Endothelial cell of umbilical vein (primary cell): ENCODE results near the gene ALPK1. TPM values are rescaled to one million over a fixed set of nuclear protein-coding genes. Genes with fewer than 3 reads are reported as not detected.
"Not testable (repeated sequence)": the region's sequence is repeated elsewhere in the genome, so short reads cannot be mapped to it uniquely, and the experiment has no call there.

Experiments used
- BruUV-seq: library from RNA; stranded (reverse); fragments of 400-500 nt; replicated peaks from 2 replicates; lab custom pipeline; 2021; lab: Mats Ljungman, UMichigan
- CTCF ChIA-PET: fragments of 300-600, 350-600 bp; sonication (Branson Sonifier 250); formaldehyde crosslinking; loops from one replicate; lab custom pipeline; 2021; ENCODE audit warnings: antibody characterized with exemption, inconsistent platforms; lab: Charles Lee
- POLR2A ChIA-PET: fragments of 300-600, 350-600 bp; sonication (Branson Sonifier 250); formaldehyde crosslinking; loops from one replicate; lab custom pipeline; 2021; ENCODE audit warnings: antibody characterized with exemption, inconsistent platforms; lab: Charles Lee
- DNase-seq: peaks from one replicate; pipeline ENCODE4 v3.0.0-alpha.2; 2011; ENCODE audit warnings: low read depth, low spot score
- FAIRE-seq: peaks from 2 replicates; lab custom pipeline; 2011; peaks lifted over from hg19 to GRCh38; lab: Jason Lieb, UNC
- H2AFZ ChIP-seq: 2 replicates; pipeline ENCODE4 v1.6.0; 2012; ENCODE audit warnings: low read depth, low read length, control low read depth, inconsistent platforms
- H3K27ac ChIP-seq: 2 replicates; pipeline ENCODE4 v1.5.1; 2011; ENCODE audit warnings: low read depth, mild to moderate bottlenecking, control low read depth, low read length, moderate library complexity; ENCODE audit not compliant: insufficient read depth
- H3K27me3 ChIP-seq, 2 experiments: 2 replicates each; pipeline versions ENCODE4 v1.6.0 to v1.6.1; 2011; ENCODE audit warnings: low read length in 2 of 2, mixed read lengths in 1 of 2; ENCODE audit not compliant: control insufficient read depth in 2 of 2, insufficient read depth in 2 of 2
- H3K36me3 ChIP-seq, 2 experiments: 2 replicates in 1 of 2; 3 replicates in 1 of 2; pipeline ENCODE4 v1.5.1; 2011; ENCODE audit warnings: low read length in 2 of 2, mild to moderate bottlenecking in 1 of 2, moderate library complexity in 1 of 2; ENCODE audit not compliant: control insufficient read depth in 2 of 2, insufficient read depth in 2 of 2; ENCODE audit errors: extremely low read depth in 1 of 2
- H3K4me1 ChIP-seq: 3 replicates; pipeline ENCODE4 v1.5.1; 2011; ENCODE audit warnings: mild to moderate bottlenecking, low read length; ENCODE audit not compliant: control insufficient read depth, insufficient read depth; ENCODE audit errors: extremely low read depth
- H3K4me2 ChIP-seq: 2 replicates; pipeline ENCODE4 v1.6.1; 2011; ENCODE audit warnings: low read length, control low read depth, mixed read lengths; ENCODE audit not compliant: insufficient read depth
- H3K4me3 ChIP-seq, 3 experiments: fragments of 200-600 bp in 1 of 3; sonication (generic), shearing (Covaris generic) in 1 of 3; replicated peaks in 1 of 3; 2 replicates each; pipeline ENCODE4 v1.5.1; 2011 to 2016; ENCODE audit warnings: control low read depth in 3 of 3, low read length in 3 of 3, mild to moderate bottlenecking in 2 of 3, inconsistent platforms in 1 of 3, low read depth in 1 of 3, moderate library complexity in 1 of 3; ENCODE audit not compliant: insufficient read depth in 1 of 3
- H3K79me2 ChIP-seq: 2 replicates; pipeline ENCODE4 v1.6.0; 2012; ENCODE audit warnings: low read length, inconsistent platforms; ENCODE audit not compliant: control insufficient read depth, insufficient read depth
- H3K9ac ChIP-seq: replicated peaks from 2 replicates; pipeline ENCODE3; 2011; ENCODE audit warnings: low read length, control low read depth; ENCODE audit not compliant: insufficient read depth; ENCODE audit errors: extremely low read depth
- H3K9me1 ChIP-seq: replicated peaks from 3 replicates; pipeline ENCODE4 v1.6.0; 2011; ENCODE audit warnings: mild to moderate bottlenecking, low read length; ENCODE audit not compliant: control insufficient read depth, insufficient read depth; ENCODE audit errors: extremely low read depth
- H3K9me3 ChIP-seq: replicated peaks from 2 replicates; pipeline ENCODE4 v1.5.1; 2012; ENCODE audit warnings: low read length, inconsistent platforms; ENCODE audit not compliant: control insufficient read depth, insufficient read depth
- H4K20me1 ChIP-seq: replicated peaks from 2 replicates; pipeline ENCODE3; 2011; ENCODE audit warnings: mild to moderate bottlenecking, low read length; ENCODE audit not compliant: control insufficient read depth, insufficient read depth; ENCODE audit errors: extremely low read depth
- EZH2 ChIP-seq: IDR thresholded peaks from 2 replicates; pipeline ENCODE4 v1.6.1; 2012; ENCODE audit warnings: borderline replicate concordance, low read depth, mild to moderate bottlenecking, moderate library complexity, low read length, inconsistent platforms; ENCODE audit not compliant: severe bottlenecking
- FOS ChIP-seq: IDR thresholded peaks from 2 replicates; pipeline ENCODE4 v1.6.1; 2011; ENCODE audit warnings: mild to moderate bottlenecking, low read length, moderate library complexity, borderline replicate concordance; ENCODE audit not compliant: insufficient read depth
- GATA2 ChIP-seq: IDR thresholded peaks from 2 replicates; pipeline ENCODE4 v1.7.0; 2011; ENCODE audit warnings: low read depth, mild to moderate bottlenecking, moderate library complexity, mixed read lengths, low read length; ENCODE audit not compliant: insufficient read length, insufficient read depth
- JUN ChIP-seq: IDR thresholded peaks from 2 replicates; pipeline ENCODE4 v1.6.1; 2011; ENCODE audit warnings: borderline replicate concordance, low read depth; ENCODE audit not compliant: insufficient read length, insufficient read depth
- MAX ChIP-seq: IDR thresholded peaks from 2 replicates; pipeline ENCODE4 v1.6.1; 2011; ENCODE audit not compliant: insufficient read depth, insufficient read length
- MYC ChIP-seq: IDR thresholded peaks from one replicate; pipeline ENCODE4 v1.6.1; 2011; ENCODE audit warnings: mild to moderate bottlenecking, low read depth, low read length
- POLR2A ChIP-seq: IDR thresholded peaks from 2 replicates; pipeline ENCODE4 v1.6.1; 2012; ENCODE audit warnings: low read depth, mild to moderate bottlenecking, control low read depth, low read length
- POLR2AphosphoS5 ChIP-seq: IDR thresholded peaks from 2 replicates; pipeline ENCODE4 v1.6.1; 2012; ENCODE audit warnings: low read depth, mild to moderate bottlenecking, control low read depth, low read length, moderate library complexity; ENCODE audit not compliant: insufficient read depth
- dilution Hi-C: fragments of 300-500 bp; cut with MboI; formaldehyde crosslinking; loops from one replicate; pipeline ENCODE4 v1.15.0; 2019; ENCODE audit warnings: low sequenced_read_pairs; ENCODE audit not compliant: extremely low pct_ligation_motif_present
- intact Hi-C: fragments of 100-400 bp; cut with micrococcal nuclease; formaldehyde crosslinking; loops from one replicate; pipeline ENCODE4 v1.10.0; 2022
- polyA plus RNA-seq, 4 experiments: library from polyadenylated mRNA; depleted of rRNA in 3 of 4; stranded (reverse) in 3 of 4; unstranded in 1 of 4; fragments of >200 nt; gene quantifications; 2 replicates each; pipeline versions ENCODE4 v1.2.1 to v1.2.3, GENCODE V29; 2011 to 2012; ENCODE audit warnings: missing spikeins in 1 of 4
- total RNA-seq: library from RNA; stranded (reverse); gene quantifications from 2 replicates; pipeline ENCODE4 v1.2.3, GENCODE V29; 2021
- TF ChIP-seq, protein P1 (sequence below), 2 donors: IDR thresholded peaks; 1 replicate in 1 of 2; 2 replicates in 1 of 2; pipeline ENCODE4 v1.5.1; 2011; ENCODE audit warnings: low read length in 2 of 2, mild to moderate bottlenecking in 2 of 2, moderate library complexity in 2 of 2, control low read depth in 1 of 2, inconsistent platforms in 1 of 2, low read depth in 1 of 2; ENCODE audit not compliant: insufficient read depth in 1 of 2; ENCODE audit errors: extremely low read depth in 1 of 2

The ALPK1 gene
- total and polyA plus RNA-seq, 2 donors (not counting 3 experiments of a cell fraction or from before 2014, with no cell fraction given): 1.4 to 5.5 TPM

- Histone ChIP-seq H3K27me3 (no peaks in the 10 kb centered on the region), H3K27ac (no peak overlapping the region), H3K4me3 (no peak overlapping the region), H3K36me3 (no peaks in the 10 kb centered on the region), H3K4me1 (no peaks in the 10 kb centered on the region), H3K9me3 (no peaks in the 10 kb centered on the region), H3K9me1 (no peaks in the 10 kb centered on the region), H3K79me2 (no peaks in the 10 kb centered on the region), H2AFZ (no peak overlapping the region), H4K20me1 (no peaks in the 10 kb centered on the region), H3K9ac (no peak overlapping the region), H3K4me2 (no peak overlapping the region)
- BruUV-seq: no TSS peak
- DNase-seq (no peak), FAIRE-seq (no peak)
- intact Hi-C loops: no loop called here
- dilution Hi-C loops: no loop called here
- TF ChIP-seq POLR2AphosphoS5 (no peak), JUN (no peak), MYC (no peak), POLR2A (no peak), GATA2 (no peak), FOS (no peak), MAX (no peak), EZH2 (no peak)
- TF ChIP-seq, protein P1, sequence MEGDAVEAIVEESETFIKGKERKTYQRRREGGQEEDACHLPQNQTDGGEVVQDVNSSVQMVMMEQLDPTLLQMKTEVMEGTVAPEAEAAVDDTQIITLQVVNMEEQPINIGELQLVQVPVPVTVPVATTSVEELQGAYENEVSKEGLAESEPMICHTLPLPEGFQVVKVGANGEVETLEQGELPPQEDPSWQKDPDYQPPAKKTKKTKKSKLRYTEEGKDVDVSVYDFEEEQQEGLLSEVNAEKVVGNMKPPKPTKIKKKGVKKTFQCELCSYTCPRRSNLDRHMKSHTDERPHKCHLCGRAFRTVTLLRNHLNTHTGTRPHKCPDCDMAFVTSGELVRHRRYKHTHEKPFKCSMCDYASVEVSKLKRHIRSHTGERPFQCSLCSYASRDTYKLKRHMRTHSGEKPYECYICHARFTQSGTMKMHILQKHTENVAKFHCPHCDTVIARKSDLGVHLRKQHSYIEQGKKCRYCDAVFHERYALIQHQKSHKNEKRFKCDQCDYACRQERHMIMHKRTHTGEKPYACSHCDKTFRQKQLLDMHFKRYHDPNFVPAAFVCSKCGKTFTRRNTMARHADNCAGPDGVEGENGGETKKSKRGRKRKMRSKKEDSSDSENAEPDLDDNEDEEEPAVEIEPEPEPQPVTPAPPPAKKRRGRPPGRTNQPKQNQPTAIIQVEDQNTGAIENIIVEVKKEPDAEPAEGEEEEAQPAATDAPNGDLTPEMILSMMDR (IDR thresholded peaks at IDR 0.05; ENCODE audit: extremely low read depth in 1 of 2, insufficient read depth in 1 of 2, low read depth in 1 of 2, low read length in 2 of 2): no peak
- CTCF ChIA-PET: no interaction called here
- POLR2A ChIA-PET: no interaction called here
These were observed 139.8 kb downstream of the ALPK1 start for GRCh38 chr4:112436987-112437386.

GRCh38 chr4:112442226-112442625 lies 145.1 kb downstream of the ALPK1 start:
- H3K9me3 ChIP-seq, H3K4me2 ChIP-seq, H3K36me3 ChIP-seq, POLR2A ChIA-PET, H3K27ac ChIP-seq, dilution Hi-C loops, FAIRE-seq, intact Hi-C loops, H4K20me1 ChIP-seq, H3K9me1 ChIP-seq, H3K9ac ChIP-seq, DNase-seq, H3K27me3 ChIP-seq, H3K4me1 ChIP-seq, H3K4me3 ChIP-seq, H3K79me2 ChIP-seq, H2AFZ ChIP-seq, BruUV-seq: not testable (repeated sequence)
- CTCF ChIA-PET: interaction anchor here (1.1 kb wide), 1 partner anchor 115 kb away, joined by 3 read pairs; no protein-coding TSS in a partner anchor
